ENCODE data around the gene MINDY4. TPM values are rescaled to one million over a fixed set of nuclear protein-coding genes. Genes with fewer than 3 reads are reported as not detected.

The MINDY4 gene
- total and polyA plus RNA-seq, 8 donors = 1.6 to 22.8 (median 6.4) TPM; not detected in 1

GRCh38 chr7:30853576-30853975, 82.4 kb downstream of the MINDY4 start:
- no peaks in the 10 kb centered on the region for H3K27me3 ChIP-seq
- H3K9me3 ChIP-seq = no peaks in the 10 kb centered on the region
- TF ChIP-seq EP300 (IDR thresholded peaks at IDR 0.05) = no peak
- TF ChIP-seq POLR2A (IDR thresholded peaks at IDR 0.05) = no peak
- no peak for TF ChIP-seq CTCF (IDR thresholded peaks at IDR 0.05)
- TF ChIP-seq POLR2AphosphoS5 (IDR thresholded peaks at IDR 0.05) = no peak
- peaks cover 0 to 49% (median 15%) of the 10 kb centered on the region in 4 donors for H3K4me1 ChIP-seq
- H3K27ac ChIP-seq = peak overlapping the region in 3 of 5 donors; percentile 74 to 82 (median 81)
- no peak overlapping the region for H3K4me3 ChIP-seq
- DNase-seq = no peak
- H3K36me3 ChIP-seq = peaks cover 0 to 31% (median 3%) of the 10 kb centered on the region in 4 donors
- 88 to 94% (median 90%) methylated on average over 3 of the region's 3 CpGs for WGBS, 5 donors
- intact Hi-C loops (cut with DNase I; ENCODE audit: low total_unique reads) = no loop called here

- DNase-seq = no peak
- H3K27ac ChIP-seq = peak overlapping the region in 1 of 5 donors; percentile 82
- no peaks in the 10 kb centered on the region for H3K27me3 ChIP-seq
- intact Hi-C loops (cut with DNase I; ENCODE audit: low total_unique reads) = no loop called here
- H3K9me3 ChIP-seq = no peaks in the 10 kb centered on the region
- peaks cover 0 to 37% (median 20%) of the 10 kb centered on the region in 4 donors for H3K4me1 ChIP-seq
- no peak overlapping the region for H3K4me3 ChIP-seq
- H3K36me3 ChIP-seq = peaks cover 0 to 31% (median 3%) of the 10 kb centered on the region in 4 donors
- 91 to 100% (median 94%) methylated on average over 3 of the region's 3 CpGs for WGBS, 5 donors
- no peak for TF ChIP-seq POLR2AphosphoS5 (IDR thresholded peaks at IDR 0.05)
- TF ChIP-seq CTCF (IDR thresholded peaks at IDR 0.05) = no peak
- TF ChIP-seq EP300 (IDR thresholded peaks at IDR 0.05) = no peak
- no peak for TF ChIP-seq POLR2A (IDR thresholded peaks at IDR 0.05)
These were observed 84.7 kb downstream of the MINDY4 start for GRCh38 chr7:30855936-30856335.

GRCh38 chr7:30858576-30858975, 87.4 kb downstream of the MINDY4 start:
- no peak overlapping the region for H3K27ac ChIP-seq
- 89 to 100% (median 94%) methylated on average over 2 of the region's 2 CpGs for WGBS, 5 donors
- H3K4me1 ChIP-seq = peaks cover 0 to 29% (median 16%) of the 10 kb centered on the region in 4 donors
- peaks cover 0 to 31% (median 10%) of the 10 kb centered on the region in 4 donors for H3K36me3 ChIP-seq
- DNase-seq = no peak
- H3K4me3 ChIP-seq = no peak overlapping the region
- H3K9me3 ChIP-seq = no peaks in the 10 kb centered on the region
- no peak for TF ChIP-seq POLR2A (IDR thresholded peaks at IDR 0.05)
- intact Hi-C loops (cut with DNase I; ENCODE audit: low total_unique reads) = no loop called here
- H3K27me3 ChIP-seq = no peaks in the 10 kb centered on the region

GRCh38 chr7:30859202-30859939, 88.2 kb downstream of the MINDY4 start:
- no peak for TF ChIP-seq POLR2A (IDR thresholded peaks at IDR 0.05)
- TF ChIP-seq POLR2AphosphoS5 (IDR thresholded peaks at IDR 0.05) = no peak
- TF ChIP-seq EP300 (IDR thresholded peaks at IDR 0.05) = no peak
- no peak for TF ChIP-seq CTCF (IDR thresholded peaks at IDR 0.05)
- Histone ChIP-seq H3K4me3 (no peak overlapping the region), H3K36me3 (peaks cover 0 to 24% (median 10%) of the 10 kb centered on the region in 4 donors), H3K9me3 (no peaks in the 10 kb centered on the region), H3K27ac (peak overlapping the region in 2 of 5 donors; percentile 38 to 74), H3K4me1 (peaks cover 0 to 32% (median 17%) of the 10 kb centered on the region in 4 donors), H3K27me3 (no peaks in the 10 kb centered on the region)
- intact Hi-C loops (cut with DNase I; ENCODE audit: low total_unique reads) = no loop called here
- WGBS, 5 donors = 85 to 92% (median 88%) methylated on average over 10 of the region's 10 CpGs
- no peak for DNase-seq
